NCI-H748 treated with DMSO at 0.1 percent for 48 hours (cell line): ENCODE measurements around the gene ADM2.

ENCODE experiments used
- DNase-seq: peaks from one replicate; lab custom pipeline; 2025; lab: John Stamatoyannopoulos, UW

Gene ADM2

DNA sequence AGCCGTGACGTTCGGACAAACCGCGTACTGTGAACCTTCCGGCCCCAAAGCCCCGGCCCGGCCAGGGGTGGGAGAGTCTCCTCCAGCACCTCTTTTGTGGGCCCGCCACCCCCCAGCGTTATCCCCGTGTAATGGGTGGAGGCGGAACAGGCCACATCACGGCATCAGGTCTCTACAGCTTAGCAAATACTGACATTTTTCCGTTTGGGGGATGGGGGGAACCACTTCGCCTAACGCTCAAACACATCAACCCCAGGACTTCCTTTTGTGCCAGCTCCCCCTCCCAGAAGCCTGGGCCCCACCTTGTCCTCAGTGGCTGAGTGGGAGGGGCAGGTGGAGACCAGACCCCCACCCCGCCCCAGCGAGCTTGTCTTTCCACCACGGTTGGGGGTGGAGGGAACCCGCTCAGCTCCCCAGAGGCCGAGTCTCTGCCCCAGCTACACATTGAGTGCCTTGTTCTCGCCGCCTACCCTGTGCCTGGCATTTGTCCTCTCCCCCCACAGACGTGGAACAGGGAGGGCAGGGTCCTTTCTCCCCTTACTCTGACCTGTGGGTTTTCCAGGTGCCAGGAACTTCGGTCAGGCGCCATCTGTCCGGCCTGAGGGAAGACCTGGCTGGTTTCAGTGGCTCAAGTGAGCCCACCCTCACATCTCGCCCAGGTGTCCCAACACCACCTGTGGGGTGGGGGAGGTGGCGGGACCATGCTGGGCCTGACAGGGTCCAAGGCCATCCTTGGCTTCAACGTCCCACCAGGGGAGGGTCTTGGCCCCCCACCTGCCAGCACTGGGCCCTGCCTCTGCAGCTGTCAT lies 36.1 kb upstream of the ADM2 start:
- no peak for DNase-seq

DNA sequence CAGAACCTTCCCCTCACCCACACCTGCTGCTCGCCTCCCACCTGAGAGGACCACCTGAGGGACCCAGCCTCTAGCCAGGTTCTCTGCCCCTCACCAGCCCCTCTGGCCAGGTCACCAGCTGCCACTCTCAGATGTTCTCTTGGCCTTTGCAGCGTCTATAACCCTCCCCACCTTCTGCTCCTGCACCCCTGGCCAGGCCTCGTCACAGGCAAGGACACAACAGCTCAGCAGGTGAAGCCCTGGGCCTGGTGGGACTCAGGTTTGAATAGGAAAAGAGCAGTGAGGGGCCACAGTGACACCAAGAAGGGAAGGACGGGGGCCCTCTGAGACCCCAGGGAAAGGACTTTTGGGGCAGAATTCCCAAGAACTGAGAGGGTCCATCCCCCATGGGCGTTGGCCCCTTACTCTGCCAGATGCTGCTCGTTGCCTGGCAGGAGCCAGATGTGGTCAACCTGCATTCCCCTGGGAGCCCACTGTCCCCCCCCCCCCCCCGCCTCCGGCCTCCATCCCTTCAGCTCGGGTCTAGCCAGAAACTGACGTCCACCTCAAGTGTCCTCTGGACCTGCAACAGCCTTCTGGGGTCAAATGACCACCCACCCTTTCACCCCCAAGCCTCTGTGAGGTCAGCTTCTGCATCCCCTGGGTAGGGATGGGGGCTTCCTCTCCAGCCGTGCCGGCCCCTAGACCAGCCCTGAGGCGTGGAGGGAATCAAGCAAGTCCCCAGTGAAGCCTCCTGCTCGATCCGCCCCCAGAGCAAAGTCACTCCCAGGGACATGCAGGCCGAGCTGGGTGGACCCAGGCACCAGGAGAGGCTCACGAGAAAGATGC lies 35.2 kb upstream of the ADM2 start:
- DNase-seq: no peak

DNA sequence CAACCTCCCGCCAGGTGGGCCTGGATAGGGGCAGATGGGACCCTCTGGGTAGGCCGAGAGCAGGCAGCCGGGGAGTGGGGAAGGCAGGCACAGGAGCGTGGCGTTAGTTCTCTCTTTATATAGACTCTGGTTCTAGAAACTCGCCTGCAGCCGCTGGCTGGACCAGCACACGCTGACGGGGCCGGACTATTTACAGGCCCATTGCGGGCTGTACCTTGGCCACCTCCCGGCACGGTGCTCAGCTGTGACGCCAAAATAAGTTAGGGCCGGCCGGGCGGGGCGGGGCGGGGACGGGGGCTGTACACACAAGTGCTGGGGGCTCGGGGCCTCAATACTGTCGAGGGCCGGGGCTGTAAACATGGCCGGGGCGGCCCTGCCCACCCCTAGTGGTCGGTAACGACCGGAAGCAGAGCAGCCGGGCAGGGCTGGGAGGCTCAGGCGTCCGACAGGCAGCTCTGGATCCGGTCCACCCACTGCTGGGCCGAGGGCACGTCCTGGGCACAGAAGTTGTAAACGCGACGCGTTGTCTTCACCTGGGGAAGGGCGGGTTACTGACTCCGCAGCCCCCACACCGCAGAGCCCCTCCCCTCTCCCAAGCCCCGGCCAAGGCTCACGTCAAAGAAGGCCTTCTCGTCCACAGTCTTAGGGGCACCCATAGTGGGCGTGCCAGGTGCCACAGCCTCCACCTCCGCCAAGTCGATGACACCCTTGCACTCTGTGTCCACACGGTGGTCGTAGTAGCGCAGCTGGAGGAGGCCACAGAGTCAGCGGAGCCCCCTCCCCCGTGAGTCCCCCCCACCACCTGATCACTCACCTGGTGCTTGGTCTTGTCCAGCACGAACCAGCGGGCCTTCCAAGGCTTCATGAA lies 34.4 kb upstream of the ADM2 start:
- DNase-seq: no peak

DNA sequence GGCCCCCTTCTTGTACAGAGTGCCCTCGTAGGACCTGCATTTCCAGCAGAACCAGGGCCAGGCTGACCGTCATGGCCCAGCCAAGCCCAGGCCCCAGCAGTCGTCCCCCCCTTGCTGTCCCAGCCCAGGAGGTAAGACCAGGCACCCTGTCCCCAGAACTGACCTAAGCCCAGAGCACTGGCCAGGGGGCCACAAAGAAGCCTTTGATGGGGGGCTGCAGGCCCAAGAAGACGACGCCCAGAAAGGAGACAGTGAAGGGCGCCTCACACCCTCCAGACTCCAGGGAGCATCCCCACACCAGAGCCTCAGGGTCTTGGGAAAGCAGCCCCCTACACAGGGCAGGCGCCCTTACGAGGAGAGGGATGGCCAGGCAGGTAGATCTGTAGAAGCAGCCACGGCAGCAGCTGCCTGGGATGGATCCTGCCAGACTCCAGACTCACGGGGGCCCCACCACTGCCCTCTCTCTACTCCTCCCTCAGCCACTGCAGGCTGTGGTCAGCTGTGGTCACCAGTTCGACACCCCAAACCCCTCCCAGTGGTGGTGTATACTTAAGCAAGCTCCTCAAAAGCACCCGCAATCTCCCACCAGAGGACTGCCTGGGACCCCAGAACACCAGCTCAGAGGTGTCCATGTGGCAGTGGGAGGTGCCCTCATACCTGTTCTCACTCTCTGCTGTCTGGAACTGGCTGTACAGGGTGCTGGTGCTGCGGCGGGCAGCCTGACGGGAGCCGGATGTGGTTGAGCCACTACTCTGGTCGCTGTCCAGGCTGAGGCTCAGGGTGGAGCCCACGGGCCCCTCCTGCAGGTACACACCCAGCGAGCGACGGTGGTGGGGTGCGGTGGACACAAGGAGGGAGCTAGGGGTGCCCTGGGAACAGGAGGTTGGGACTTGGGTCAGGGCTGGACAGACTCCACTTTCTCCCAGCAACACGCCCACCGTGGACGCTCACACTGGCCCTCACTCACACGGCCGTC lies 33.5 kb upstream of the ADM2 start:
- no peak for DNase-seq

DNA sequence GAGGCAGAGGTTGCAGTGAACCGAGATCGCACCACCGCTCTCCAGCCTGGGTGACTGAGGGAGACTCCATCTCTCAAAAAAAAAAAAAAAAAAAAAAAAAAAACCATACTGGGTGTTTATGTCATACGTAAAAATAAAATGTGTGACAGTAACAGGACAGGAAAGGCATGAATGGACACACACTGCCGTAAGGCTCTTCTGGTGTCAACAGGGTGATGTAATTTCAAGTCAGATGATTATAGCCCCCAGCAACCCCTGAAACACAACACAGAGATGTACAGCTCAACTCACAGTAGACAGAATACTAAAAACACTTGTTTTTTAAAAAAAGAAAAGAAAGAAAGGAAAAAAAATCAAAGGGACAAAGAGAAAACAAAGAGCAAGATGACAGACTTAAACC lies 28.7 kb upstream of the ADM2 start:
- DNase-seq: no peak

DNA sequence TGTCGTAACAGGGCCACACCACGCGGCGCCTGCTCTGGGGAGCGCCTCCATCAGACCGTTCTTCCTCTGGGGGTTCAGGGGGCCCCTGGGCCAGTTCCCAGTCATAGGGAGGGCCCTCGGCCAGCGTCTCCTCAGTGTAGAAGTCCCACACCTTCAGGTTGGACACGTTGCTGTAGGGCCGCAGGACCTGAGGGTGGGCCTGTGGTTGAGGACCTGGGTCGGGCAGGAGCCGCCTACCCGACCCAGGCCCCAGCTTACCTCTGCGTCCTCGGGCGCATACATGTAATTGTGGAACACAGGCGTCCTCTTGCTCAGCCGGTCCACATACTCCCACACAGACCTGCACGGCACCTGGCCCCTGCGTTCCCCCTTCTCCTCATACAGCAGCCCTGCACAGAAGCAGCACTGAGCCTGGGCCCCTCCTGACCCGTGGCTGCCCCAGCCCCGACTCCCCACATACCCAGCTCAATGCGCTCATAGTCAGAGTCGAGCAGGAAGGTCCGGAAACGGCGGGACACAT lies 26.7 kb upstream of the ADM2 start:
- DNase-seq: no peak

DNA sequence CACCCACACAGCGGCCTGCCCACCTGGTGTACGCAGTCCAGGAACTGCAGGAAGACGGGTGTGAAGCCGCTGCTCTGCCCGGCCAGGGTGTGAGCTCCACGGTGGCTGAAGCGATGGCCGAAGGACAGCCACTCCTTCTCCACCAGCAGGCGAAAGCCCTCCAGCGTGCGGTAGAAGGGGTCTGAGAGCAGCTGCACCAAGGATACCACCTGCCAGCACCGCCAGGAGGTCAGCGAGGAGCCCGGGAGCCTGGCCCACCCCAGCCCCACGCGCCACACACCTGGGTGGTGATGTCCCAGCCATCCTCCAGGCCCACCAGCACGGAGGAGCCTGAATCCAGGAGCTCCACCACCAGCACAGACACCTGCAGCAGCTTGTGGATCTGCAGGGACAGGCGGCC lies 26.1 kb upstream of the ADM2 start:
- DNase-seq: no peak

DNA sequence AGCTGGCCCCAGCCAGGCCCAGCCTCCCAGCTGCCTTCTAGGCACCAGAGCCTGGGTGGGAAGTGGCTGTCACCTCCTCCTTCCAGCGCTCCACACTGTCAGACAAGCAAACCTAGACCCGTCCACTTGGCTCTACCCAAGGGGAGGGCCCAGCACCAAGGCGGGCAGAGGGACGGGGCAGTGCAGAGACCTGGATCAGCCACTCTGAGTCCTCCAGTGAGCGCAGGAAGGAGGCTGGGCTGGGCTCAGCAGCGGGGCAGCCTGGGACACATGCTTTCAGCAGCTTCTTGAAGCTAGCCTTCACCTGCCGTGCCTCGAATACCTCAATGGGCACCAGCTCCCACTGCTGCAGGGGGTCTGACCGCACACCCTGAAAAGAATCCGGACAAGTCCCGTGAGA lies 25.3 kb upstream of the ADM2 start:
- no peak for DNase-seq

DNA sequence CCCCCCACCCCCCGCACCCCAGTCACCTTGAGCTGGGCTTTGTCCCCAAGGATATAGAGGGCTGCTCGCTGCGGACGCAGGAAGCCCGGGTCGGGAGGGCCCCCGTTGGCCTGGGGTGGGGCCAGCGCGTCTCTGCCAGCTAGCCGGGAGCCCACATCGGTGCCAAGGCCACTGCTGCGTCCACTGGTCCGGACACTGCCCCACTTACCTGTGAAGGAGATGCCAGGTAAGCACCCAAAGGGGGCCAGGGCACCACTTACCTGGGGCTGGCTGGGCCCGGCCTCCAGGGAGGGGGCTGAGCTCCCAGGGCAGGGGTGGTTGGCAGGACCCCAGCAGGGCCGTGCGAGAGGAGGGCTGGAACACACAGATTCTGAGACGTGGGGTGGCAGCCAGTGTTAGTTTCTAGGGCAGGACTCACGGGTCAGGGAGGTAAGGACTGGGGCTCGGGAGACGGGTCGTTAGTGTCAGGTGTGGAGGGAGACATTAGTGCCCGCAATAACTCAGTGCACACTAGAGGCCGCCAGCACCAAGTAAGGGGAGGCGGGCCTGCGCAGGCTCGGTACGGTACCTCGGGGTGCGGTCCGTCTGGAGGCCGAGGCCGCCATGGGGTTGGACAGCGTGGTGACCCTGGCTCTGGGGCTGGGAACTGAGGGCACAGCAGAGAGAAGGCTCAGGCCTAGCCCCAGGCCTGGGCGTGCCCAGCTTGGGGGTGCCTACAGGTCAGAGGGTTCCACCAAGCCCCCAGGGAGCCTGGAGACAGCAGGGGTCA lies 24.7 kb upstream of the ADM2 start:
- no peak for DNase-seq

DNA sequence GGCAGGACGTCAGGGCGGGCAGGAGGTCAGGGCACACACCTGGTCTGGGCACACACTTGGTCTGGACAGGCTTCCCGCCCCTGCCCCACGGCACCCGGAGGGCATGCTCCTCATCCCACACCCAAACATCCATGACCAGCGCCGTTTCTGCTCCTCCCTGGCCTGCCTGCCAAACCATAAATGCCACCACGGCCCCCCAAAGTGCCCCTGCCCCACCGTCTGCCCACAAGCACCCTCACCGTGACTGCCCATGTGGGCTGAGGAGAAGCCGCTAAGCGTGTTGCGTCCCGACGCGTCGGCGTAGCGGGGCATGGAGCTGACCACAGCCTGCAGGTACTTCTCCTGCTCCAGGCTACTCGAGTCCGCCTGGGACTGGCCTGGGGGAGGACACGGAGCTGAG lies 22.3 kb upstream of the ADM2 start:
- no peak for DNase-seq

DNA sequence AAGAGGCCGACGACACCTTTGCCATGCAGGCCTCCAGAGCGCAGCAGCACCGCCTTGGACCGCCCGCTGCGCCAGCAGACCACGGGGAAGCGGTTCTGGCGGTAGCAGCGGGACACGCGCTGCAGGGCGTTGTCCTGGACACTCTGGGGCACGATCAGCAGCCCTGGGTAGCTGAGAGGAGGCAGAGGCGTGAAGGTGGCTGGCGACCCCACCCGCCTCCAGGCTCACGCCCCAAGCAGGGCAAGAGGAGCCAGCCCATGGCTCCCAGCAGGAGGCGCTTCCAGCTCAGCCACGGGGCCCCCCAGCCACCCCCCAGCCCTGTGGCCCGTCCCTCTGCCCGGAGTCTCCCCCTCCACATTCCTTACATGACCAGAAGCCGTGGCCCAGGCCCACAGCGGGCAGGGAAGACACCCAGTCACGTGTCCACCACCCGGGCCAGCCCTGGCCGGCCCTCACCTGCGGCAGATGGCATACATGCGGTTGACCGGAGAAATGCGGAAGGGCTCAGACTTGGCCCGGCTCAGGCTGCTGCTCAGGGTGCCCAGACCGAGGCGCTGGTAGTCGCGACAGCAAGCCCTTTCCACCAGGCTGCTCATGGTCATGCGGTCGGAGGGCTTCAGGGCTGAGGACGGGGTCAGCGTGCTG lies 21.7 kb upstream of the ADM2 start:
- no peak for DNase-seq

DNA sequence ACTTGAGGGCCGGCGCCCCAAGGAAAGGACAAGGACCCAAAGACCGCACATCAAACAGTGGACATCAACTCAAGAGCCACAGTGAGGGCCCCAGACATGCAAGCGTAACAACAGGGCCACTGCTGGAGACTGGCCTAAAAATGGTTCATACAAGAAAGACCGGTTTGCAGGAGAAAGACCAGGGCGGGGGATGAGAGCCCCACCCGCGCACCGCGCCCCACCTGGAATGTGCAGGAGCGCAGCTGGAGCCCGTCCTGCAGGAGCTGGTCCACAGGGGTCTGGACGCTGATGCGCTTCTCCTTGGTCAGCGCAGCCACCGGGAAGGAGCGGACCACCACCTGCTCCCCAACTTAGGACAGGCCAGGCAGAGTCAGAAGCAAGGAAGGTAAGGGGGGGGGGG lies 20.4 kb upstream of the ADM2 start:
- no peak for DNase-seq

DNA sequence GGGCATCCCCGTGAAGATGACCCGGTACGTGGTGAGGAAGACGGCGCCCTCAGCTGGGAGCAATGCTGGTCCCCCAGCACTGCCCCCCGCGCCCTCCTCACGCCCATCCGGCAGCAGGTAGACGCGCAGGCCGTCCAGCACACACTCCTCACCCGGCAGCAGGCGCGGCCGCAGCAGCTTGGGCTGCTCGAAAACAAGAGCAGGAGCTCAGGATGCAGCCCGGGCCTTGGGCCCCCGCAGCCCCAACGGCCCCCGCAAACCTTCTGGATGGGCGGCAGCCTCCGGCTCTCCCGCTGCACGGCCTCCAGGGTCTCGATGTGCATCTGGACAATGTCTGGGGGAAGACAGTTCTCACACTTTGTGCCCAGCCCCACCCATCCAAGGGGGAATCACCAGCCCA lies 19.8 kb upstream of the ADM2 start:
- DNase-seq: no peak

DNA sequence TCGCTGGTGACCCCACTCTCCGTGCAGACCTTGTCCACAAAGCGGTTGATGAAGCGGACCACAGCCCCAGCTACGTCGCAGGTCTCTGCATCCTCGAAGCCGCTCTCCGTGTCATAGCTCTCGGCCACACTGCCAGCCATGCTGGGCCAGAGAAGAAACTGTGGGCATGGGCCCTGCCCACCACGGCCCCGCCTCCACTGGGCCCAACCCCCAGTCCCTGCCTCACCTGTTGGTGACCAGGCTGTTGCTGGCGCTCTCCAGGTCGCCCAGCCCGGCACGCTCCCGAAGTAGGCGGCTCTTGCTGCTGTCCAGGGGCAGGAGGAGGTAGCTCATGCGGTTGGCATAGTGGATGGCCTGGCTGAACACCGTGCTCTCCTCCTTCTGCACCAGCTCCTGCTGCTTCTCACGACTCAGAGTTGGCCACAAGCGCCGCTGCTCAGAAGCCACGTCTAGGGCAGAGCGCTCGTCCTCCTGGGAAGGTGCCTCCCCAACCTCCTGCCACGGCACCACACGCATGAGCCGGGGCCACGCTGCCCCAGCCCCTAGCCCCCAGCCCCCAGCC lies 19.3 kb upstream of the ADM2 start:
- DNase-seq: no peak

DNA sequence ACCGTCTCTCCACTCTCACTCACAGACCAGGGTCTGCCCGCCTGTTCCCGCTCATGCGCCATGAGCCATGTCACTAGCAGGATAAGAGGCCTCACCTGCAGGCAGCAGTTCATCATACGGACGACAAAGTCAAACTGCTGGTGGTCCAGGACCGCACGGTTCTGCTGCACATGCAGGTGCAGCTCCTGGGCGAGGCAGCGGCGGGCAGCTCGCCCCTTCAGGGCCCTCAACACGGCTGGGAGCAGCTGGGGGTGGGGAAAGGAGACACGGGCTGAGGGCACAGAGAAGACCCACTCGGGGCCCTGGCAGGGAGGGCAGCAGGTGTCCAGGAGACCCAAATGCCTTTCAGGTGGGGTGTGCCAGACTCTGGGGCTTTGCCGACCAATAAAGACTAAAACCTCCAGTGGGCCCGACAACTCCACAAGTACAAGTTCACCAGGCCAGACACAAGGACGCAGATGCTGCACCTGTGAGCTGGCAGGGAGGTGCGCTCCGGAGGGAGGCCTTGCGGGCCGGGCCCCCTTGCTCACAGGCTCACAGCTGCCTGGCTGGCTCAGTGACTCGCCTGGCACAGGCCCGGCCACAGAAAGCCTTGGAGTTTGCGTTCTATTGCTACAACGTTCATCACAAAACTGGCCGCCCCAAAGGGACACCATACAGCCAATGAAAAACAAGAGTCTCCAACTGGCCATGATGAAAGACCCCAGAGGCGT lies 18.0 kb upstream of the ADM2 start:
- DNase-seq: no peak

DNA sequence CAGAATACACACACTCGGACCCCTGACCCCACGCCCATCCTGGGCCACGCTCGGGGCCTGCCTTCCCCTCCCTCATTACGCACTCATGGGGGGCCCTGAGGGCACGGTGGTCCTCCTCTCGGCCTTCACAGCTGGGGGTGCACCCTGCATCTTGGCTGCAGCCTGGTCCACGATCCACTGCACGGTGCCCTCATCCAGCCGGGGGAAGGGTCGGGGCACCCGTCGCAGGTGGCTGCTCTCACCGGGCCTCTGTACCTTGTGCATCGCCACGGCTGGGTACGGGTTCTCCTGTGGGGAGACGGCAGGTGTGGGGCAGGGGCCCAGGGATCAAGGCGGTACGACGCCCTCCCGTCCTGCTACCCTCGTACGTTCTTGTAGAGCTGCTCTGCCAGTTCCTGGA lies 16.9 kb upstream of the ADM2 start:
- no peak for DNase-seq

DNA sequence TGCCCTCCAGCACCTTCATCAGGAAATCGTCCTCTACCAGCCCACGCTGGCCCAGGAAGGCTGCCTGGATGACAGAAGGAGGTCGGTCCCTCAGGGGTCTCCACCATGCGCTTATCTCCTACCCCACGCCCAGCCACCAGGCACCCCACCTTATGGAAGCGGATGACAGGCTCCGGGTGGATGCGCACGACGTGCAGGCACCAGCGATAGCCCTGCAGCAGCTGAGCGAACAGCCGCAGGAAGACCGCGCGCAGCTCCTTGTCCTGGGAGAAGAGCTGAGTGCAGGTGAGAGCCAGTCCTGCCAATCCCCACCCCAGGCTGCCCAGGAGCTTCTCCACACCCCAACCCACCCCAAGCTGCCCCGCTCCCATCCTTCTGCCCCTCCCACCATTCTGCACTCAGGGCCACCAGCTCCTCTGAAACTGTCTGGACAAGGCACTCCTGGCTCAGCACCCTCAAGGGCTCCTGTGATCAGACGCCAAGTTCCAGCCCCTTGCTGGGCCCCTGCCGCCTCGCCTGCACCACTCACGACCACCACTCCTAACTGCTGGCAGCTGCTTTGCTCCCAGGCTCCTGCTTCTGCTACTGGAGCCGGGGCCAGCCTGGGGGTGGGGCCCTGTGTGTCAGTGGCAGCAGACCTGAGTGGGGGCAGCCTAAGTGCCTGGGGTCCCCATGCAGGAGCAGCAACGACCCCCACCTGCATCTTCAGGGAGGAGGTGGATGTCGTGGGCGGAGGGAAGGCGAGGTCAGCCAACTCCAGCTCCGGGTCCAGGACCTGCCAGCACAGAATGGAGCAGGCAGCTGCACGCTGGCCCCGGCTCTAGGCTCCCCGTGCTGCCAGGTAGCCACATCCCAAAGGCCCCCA lies 16.0 kb upstream of the ADM2 start:
- DNase-seq: no peak

DNA sequence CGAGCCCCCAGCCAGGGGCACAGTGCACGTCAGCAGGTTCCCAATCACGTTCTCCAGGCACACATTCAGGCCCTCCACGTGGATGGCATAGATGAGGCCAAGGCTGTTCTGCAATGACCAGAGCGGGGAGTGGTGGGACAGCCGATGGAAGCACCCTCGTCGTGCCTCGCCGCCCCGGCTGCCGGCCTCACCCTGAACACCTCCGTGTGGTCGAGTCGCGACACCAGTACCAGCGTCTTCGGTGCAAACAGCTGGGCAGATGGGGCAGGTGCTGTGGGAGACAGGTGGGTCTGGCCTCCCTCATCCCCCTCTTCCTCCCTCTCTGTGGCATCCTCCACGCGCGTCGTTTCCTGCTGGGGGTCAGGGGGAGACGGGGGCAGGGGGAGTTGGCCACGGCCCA lies 14.0 kb upstream of the ADM2 start:
- no peak for DNase-seq
